ENCODE results near the gene C12orf60.

The C12orf60 gene

GRCh38 chr12:14777271-14777670 lies 26.2 kb upstream of the C12orf60 start:
- DNase-seq = peak; percentile 94

GRCh38 chr12:14779834-14780233 lies 23.6 kb upstream of the C12orf60 start:
- no peak for DNase-seq

DNA sequence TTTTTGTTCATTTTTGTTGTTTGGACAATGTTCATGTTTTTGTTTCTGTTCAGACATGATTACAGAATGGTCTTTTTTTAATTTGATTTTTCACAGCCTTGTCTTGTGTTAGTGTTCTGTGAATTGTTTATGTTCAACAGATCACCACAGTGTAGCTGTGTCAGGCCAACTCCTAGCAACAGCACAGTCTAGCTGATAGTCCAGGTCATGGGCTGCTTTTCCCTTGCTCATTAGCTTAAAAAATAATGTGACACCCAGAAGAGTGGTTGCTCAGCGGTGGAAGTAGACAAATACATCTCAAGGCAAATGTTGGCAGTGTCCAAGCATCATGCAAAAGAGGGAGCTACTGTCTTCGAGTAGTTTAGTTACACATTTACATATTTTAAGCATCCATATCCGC lies 22.6 kb upstream of the C12orf60 start:
- DNase-seq = no peak

DNA sequence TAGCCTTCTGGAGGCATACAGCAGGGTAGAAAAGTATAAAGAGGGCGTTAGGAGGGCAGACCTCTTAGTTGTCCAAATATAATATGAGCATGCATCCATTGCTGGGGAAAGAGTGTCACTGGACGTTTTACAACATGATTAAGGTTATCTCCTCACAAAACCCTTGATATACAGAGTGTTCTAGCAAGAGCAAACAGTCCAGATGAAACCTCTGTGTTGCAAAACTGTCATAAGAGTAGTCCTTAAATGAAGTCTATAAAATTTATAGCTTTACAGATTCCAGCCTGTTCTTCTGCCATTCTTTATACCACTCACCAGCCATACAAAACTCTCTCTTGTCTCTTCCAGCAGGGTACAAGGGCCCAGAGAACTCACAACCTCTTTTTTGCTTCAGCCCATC lies 21.9 kb upstream of the C12orf60 start:
- no peak for DNase-seq

- DNase-seq = no peak
These were observed 20.7 kb upstream of the C12orf60 start for GRCh38 chr12:14782756-14783155.

GRCh38 chr12:14784471-14784870 lies 19.0 kb upstream of the C12orf60 start:
- DNase-seq = no peak

GRCh38 chr12:14785568-14785967 lies 17.9 kb upstream of the C12orf60 start:
- DNase-seq = no peak

DNA sequence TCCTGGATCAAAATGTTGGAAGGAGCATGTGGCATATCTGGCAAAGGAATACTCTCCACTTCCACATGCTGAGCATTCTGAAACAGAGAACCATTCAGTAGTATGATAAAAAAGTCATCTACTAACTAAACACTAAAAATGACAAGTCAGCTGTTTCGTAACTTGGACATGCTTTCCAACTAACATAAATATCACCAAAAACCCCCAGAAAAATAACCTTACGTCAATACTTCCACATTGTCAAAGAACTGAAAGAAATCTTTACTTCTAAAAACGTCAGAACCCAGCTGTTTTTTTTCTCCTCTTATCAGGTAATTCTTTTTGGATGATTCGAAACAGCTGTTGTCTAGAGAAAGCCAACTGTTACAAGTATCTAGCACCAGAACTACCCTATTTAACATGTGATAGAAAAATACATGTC lies 8.4 kb upstream of the C12orf60 start:
- no peak for DNase-seq

- no peak for DNase-seq
These were observed 1.2 kb upstream of the C12orf60 start for GRCh38 chr12:14802247-14802646.

DNA sequence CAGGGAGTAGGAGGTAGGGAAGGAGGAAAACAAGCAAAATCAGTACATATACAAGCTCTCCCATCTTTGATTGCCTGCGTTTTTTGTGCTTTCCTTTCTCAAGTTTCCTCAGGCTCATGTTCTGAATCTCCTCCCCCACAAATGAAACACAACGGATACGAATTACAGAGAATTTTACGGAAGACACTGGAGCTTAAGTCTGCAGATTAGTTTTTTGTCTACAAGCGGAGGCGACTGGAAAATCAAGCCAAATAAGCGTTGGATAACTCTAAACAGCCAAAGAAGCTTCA lies 804 bp upstream of the C12orf60 start:
- no peak for DNase-seq

DNA sequence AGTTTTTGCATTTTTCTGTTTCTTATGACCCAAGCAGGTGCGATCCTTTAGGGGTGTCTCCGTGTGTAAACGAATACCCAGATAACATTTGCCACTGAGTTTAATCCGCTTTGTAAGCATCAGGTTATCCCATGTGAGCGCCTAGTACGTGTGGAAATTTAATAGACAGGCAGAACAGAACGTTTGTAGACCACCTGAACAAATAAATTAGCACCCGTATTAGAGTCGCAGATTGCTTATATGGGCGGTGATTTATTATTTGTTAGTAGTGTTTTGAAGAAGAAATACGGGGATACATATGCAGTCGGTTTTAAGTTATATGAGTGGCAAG lies 325 bp downstream of the C12orf60 start:
- DNase-seq = no peak

- DNase-seq = no peak
These were observed 6.9 kb downstream of the C12orf60 start for GRCh38 chr12:14810167-14810952.

DNA sequence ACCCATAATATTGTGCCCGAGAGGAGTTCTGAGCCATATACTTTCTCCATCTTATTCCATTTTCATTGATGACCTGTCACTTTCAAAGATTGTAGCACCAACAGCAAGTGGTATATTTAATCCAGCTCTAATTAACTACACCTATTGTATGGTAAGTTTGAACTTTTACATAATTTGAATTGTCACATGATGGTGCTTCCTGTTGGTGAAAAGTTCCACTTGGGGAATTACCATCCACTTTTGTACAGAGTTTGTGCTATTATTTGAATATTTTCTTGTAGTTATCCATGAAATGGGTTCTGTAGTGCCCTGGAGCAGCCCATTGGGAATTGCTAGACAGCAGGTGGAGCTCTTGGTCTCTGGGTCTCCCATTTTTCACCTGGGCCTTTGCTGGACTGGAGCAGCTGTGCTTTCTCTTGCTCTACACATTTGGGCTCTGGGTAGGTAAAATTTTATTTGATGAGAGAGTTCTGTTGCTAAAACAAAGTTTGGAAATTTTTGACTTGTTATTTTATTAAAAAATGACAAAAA lies 7.5 kb downstream of the C12orf60 start:
- DNase-seq = peak; percentile 79

DNA sequence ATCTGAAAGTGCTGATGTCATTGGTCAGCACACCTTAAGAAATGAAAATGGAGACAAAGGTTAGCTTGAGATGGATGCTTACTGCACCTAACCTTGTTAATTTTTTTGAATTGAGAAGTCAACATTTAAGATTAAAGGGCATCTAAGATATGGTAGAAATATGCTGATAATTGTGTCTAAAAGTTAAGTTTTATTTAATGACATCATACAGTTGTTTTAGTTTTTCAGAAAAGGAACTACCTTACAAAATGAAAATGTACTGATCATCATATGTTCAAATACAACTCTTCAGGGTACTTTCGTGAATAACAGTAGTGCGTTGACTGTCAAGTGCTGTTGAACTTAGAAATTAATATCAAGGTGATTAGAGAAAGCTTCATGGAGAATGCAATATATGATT lies 8.0 kb downstream of the C12orf60 start:
- DNase-seq = no peak

DNA sequence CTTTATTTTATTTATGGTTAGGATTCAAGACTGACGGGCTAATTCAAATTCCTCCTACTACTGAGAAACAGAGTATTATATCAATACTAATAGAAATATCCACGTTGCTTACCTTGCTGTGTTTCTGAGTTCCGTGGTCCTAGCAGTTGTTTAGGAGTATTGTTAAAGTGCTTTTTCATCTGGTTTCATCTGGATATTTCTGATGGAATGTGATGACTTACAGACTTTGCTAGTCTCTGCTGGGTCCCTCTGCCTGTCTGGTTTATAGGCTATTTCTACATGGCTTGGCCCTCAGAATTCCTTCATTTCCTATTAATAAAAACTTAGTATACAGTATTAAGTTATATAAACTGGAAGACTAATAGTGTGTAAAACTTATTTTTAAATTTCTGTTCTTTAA lies 10.5 kb downstream of the C12orf60 start, which contains the start of gene SMCO3:
SMCO3 (minus strand) TSS at position 169 of the 400 bp plus-strand sequence. CDS start 7,502 bp downstream, outside the sequence.
- no peak for DNase-seq

GRCh38 chr12:14824012-14824634 lies 20.7 kb downstream of the C12orf60 start:
- DNase-seq = no peak

GRCh38 chr12:14825256-14825655 lies 21.8 kb downstream of the C12orf60 start:
- DNase-seq = no peak

- no peak for DNase-seq
These were observed 23.0 kb downstream of the C12orf60 start for GRCh38 chr12:14826491-14826890.

DNA sequence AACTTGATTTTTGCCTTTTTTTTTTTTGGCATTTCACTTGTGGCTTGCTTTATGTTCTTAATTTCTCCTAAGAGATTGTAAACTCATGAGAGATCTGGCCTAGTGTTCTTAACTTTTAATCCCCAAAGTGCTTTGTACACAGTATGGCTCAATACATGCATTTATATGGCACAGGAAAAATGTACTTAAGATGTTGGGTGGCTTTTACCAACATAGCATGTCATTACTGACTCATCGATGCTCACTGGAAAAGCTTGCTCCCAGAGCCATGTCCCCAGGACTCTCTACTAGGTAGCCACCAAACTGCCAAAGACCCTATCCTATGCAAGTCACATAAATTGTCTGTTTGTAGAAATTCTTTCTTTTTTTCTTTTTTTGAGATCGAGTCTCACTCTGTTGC lies 23.6 kb downstream of the C12orf60 start:
- DNase-seq = no peak

DNA sequence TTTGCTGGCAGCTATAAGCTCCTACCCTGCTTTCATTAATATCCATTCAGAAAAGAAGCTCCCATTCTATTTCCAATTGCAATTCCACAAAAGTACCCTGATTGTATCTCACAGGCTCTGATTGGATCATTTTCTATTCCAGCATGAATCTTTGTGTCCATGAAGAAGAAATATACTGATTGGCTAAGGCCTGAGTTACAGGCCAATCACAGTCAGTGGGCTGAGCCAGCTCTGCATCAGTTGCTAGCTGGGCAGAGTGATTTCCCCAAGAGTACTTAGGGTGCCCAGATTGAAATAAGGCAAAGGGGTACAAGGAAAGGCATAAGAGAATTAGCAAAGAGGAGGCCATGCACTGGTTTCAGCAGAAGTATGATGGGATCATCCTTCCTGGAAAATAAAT lies 25.4 kb downstream of the C12orf60 start:
- no peak for DNase-seq

DNA sequence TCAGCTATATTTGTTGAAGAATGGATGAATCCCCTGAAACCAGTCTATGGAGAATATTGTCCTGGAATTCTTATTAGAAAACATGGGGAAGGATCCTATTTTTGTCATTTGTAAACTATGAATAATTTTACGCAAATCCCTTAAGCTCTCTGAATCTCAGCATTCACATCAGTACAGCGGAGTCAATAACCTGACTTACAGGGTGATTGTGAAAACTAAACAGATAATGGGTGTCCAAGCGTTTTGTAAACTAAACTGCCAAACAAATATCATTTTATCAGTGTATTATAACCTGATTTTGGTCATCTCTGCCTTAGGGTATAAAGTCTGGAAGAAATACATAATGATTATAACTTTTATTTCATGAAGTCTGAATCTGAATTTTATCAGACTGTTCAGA lies 29.9 kb downstream of the C12orf60 start:
- no peak for DNase-seq

DNA sequence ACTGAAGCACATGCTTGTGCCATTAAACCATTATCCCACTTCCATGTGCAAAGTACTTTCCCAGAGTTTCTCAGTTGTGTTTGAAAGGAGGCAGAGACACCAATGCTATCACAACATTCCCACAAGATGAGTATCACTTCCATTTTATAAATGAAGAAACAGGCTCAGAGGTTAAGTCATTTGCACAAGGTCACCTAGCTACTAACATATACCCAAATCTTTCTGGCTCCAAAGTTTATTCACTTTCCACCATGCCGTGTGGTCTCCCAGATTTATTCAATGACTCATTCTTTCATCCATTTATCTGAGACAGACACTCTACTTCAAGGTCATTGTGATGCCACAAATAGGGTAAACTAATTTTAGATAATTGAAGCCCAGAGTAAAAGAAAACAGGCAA lies 30.5 kb downstream of the C12orf60 start:
- DNase-seq = no peak

DNA sequence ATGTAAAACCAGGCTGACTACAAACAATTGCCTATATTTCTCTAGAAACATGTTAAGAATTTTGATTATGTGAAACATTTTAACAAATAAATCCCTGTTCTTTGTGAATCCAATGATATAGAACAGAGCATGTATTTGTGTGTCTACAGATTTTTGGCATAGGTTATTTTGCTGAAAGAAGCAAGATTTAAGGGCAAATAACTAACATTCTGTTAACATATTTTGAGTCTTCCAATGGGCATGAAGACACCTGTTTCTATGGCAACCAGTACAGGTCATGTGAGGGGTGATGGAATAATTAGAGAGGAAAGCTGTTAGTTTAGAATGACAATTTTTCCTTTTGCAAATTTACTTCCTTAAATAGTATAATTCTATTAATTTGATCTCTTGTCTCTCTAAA lies 31.0 kb downstream of the C12orf60 start:
- no peak for DNase-seq

GRCh38 chr12:14836336-14837210 lies 33.1 kb downstream of the C12orf60 start:
- peak; percentile 92 for DNase-seq

Data from islet precursor cell (in vitro differentiated cells).